ENCODE data around the gene CDIP1. TPM values are rescaled to one million over a fixed set of nuclear protein-coding genes. Genes with fewer than 3 reads are reported as not detected.

CDIP1 gene
- total and polyA plus RNA-seq, 11 donors, result 33.3 to 51.1 (median 46.3) TPM

DNA sequence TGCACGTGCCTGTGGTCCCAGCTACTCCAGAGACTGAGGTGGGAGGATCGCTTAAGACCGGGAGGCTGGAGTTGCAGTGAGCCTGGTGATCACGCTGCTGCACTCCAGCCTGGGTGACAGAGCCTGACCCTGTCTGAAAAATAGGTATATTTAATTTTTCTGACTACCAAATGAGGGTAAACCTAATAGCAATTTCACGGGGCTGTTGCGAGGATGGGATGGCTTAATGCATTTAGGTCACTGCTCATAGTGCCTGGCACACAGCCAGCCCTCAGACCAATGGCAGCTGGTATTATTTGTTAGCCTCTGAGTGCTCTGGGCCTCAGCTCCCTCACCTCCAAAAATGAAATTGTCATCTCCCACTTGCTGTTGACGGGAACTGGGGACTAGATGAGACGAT, 5.9 kb upstream of the CDIP1 start:
- intact Hi-C loops (cut with DNase I), result loop anchor here in 1 of 10 donors (5.0 kb wide), 1 partner anchor 37 kb away; no protein-coding TSS in a partner anchor
- H3K9me3 ChIP-seq, result peaks cover 0 to 9% (median 5%) of the 10 kb centered on the region in 12 donors
- no peaks in the 10 kb centered on the region for H3K4me1 ChIP-seq
- H3K27ac ChIP-seq, result no peak overlapping the region
- TF ChIP-seq, protein P1, sequence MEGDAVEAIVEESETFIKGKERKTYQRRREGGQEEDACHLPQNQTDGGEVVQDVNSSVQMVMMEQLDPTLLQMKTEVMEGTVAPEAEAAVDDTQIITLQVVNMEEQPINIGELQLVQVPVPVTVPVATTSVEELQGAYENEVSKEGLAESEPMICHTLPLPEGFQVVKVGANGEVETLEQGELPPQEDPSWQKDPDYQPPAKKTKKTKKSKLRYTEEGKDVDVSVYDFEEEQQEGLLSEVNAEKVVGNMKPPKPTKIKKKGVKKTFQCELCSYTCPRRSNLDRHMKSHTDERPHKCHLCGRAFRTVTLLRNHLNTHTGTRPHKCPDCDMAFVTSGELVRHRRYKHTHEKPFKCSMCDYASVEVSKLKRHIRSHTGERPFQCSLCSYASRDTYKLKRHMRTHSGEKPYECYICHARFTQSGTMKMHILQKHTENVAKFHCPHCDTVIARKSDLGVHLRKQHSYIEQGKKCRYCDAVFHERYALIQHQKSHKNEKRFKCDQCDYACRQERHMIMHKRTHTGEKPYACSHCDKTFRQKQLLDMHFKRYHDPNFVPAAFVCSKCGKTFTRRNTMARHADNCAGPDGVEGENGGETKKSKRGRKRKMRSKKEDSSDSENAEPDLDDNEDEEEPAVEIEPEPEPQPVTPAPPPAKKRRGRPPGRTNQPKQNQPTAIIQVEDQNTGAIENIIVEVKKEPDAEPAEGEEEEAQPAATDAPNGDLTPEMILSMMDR (IDR thresholded peaks at IDR 0.05), result no peak
- TF ChIP-seq POLR2A (IDR thresholded peaks at IDR 0.05), result no peak
- 74 to 82% (median 77%) methylated on average over 8 of the region's 8 CpGs for WGBS, 4 donors
- ATAC-seq (no peak), DNase-seq (peak in 1 of 5 donors; percentile 9)
- no peak overlapping the region for H3K4me3 ChIP-seq
- no peaks in the 10 kb centered on the region for H3K36me3 ChIP-seq
- no peaks in the 10 kb centered on the region for H3K27me3 ChIP-seq

DNA sequence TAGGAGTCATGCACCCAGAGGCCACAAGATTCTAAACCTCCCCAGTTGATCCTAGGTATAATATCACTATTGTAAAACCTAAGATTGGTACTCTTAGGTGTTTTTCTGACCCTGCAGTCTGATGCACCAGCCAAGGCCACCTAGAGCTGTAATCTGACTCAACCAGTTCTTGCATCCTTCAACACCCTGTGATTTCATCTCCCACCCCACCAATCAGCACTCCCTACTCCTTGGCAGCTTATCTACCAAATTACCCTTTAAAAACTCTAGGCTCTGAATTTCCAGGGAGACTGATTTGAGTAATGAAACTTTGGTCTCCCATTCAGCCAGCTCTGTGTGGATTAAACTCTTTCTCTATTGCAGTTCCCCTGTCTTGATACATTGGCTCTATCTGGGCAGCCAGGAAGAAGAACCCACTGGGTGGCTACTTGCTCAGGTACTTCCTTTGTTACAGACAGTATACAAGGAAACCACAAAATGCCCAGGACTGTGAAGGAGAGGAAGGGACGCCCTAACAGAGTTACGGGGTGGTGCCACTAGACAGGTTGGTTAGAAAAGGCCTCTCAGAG, 1.2 kb upstream of the CDIP1 start:
- no peak for TF ChIP-seq POLR2A (IDR thresholded peaks at IDR 0.05)
- TF ChIP-seq, protein P1 (IDR thresholded peaks at IDR 0.05), result no peak
- no peak overlapping the region for H3K4me3 ChIP-seq

DNA sequence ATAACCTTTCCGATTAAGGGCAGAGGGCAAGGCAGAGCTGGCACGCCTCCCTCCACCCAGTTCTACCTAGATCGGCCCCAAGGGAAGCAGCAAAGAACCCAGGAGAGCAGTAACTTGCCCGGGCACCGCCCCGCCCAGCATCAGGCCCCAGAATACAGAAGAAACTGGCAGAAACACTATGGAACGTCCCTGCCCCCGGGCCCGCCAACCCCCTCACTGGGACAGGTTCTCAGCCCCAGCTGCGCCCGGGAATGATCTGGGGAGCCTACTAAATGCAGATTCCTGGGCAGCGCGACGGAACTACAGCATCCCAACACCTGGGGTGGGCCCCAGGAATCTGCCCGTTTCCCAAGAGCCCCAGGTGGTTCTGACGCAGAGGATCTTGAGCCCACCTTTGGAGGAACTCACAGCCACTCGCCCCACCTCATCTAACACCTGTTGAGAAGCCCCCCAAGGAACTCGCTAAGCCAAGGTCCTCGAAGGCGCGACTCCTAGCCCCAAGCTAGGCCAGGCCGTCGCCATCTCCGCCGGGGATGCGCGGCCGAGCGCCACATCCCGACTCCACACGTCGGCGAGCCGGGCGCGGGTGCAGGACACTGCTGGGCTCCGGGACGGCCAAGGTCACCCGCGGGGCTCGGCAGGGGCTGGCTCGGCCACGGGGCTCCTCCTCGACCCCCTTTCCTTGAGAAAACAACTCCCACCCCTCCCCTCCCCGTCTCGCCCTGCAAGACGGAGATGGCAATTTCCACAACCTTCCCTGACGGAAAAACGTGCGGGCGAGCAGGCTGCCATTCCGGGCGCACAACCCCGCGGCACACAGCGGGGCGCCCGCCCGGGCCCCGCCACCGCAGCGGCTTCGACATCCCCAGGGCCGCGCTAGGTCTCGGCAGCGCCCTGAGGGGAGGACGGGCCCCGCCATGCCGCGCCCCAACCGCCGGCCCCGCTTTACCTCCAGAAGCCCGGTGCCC, 913 bp downstream of the CDIP1 start:
- peaks cover 0 to 17% (median 8%) of the 10 kb centered on the region in 12 donors for H3K9me3 ChIP-seq
- peak in 3 of 5 donors; percentile 36 to 73 (median 45) for DNase-seq
- H3K27ac ChIP-seq, result peak overlapping the region; percentile 70 to 99 (median 92)
- peaks cover 0 to under 1% (median 0%) of the 10 kb centered on the region in 9 donors for H3K36me3 ChIP-seq
- ATAC-seq, result peak in 3 of 4 donors; percentile 9 to 47 (median 45)
- intact Hi-C loops (cut with DNase I), result loop anchor here in 2 of 10 donors (5.0 kb wide), 3 partner anchors 60 to 110 kb away; partner anchors contain the start of genes DNAJA3 (in 1 of the 2) and HMOX2 (in 1 of the 2)
- H3K4me3 ChIP-seq, result peak overlapping the region; percentile 69 to 97 (median 86)
- no peak for TF ChIP-seq POLR2A (IDR thresholded peaks at IDR 0.05)
- TF ChIP-seq, protein P1 (IDR thresholded peaks at IDR 0.05), result no peak
- WGBS, 4 donors, result 9 to 12% (median 10%) methylated on average over 44 to 75 of the region's 75 CpGs
- H3K27me3 ChIP-seq, result no peaks in the 10 kb centered on the region
- H3K4me1 ChIP-seq, result peaks cover 0 to 46% (median 20%) of the 10 kb centered on the region in 12 donors

More for the DNA sequence above, 1.2 kb upstream of the CDIP1 start:
- Histone ChIP-seq H3K27ac (no peak overlapping the region), H3K4me1 (peaks cover 0 to 29% (median 11%) of the 10 kb centered on the region in 12 donors), H3K27me3 (no peaks in the 10 kb centered on the region), H3K9me3 (peaks cover 0 to 17% (median 8%) of the 10 kb centered on the region in 12 donors), H3K36me3 (no peaks in the 10 kb centered on the region)
- ATAC-seq, result no peak
- intact Hi-C loops (cut with DNase I), result loop anchor here in 3 of 10 donors (5.0 kb wide), 4 partner anchors 32 to 112 kb away; partner anchors contain the start of genes DNAJA3 (in 1 of the 3) and HMOX2 (in 1 of the 3)
- DNase-seq, result no peak
- WGBS, 4 donors, result 94 to 97% (median 97%) methylated on average over 2 of the region's 2 CpGs
